Embryonic facial prominence (tissue), 1 donor: ENCODE results near the gene ICAM5.

Experiments used
- DNase-seq: peaks from one replicate; pipeline ENCODE4 v3.0.0-alpha.2; 2016; ENCODE audit errors: extremely low spot score

ICAM5 gene

DNA sequence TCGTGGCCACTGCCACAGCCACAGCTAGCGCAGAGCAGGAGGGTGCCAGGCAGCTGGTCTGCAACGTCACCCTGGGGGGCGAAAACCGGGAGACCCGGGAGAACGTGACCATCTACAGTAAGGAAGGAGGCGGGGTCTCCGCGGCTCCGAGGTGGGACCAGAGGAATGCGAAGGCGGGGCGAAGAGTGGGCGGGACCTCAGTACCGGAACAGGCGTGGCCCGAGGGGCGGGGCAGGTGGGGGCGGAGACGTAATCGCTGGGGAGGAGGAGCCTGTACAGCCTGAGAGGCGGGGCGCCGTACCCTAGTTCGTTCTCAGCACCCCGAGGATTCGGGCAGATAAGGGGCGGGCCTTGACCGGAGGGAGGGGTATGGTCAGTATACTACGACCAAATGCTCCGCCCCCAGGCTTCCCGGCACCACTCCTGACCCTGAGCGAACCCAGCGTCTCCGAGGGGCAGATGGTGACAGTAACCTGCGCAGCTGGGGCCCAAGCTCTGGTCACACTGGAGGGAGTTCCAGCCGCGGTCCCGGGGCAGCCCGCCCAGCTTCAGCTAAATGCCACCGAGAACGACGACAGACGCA, 2.5 kb downstream of the ICAM5 start:
- no peak for DNase-seq

GRCh38 chr19:10292789-10293636, 3.3 kb downstream of the ICAM5 start:
- no peak for DNase-seq

DNA sequence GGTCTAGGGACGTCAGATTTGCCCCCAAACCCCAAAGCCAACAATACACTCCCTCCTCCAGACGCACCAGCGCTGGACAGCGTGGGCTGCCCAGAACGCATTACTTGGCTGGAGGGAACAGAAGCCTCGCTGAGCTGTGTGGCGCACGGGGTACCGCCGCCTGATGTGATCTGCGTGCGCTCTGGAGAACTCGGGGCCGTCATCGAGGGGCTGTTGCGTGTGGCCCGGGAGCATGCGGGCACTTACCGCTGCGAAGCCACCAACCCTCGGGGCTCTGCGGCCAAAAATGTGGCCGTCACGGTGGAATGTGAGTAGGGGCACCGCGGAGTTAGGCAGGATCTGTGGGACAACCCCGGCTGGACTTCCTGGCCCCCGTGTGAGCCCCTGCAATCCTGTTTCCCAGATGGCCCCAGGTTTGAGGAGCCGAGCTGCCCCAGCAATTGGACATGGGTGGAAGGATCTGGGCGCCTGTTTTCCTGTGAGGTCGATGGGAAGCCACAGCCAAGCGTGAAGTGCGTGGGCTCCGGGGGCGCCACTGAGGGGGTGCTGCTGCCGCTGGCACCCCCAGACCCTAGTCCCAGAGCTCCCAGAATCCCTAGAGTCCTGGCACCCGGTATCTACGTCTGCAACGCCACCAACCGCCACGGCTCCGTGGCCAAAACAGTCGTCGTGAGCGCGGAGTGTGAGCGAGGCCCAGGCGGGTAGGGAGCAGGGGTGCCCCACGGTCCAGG, 4.0 kb downstream of the ICAM5 start:
- no peak for DNase-seq

GRCh38 chr19:10294368-10294697, 4.6 kb downstream of the ICAM5 start:
- DNase-seq, result no peak

GRCh38 chr19:10295305-10295846, 5.6 kb downstream of the ICAM5 start:
- DNase-seq, result no peak

DNA sequence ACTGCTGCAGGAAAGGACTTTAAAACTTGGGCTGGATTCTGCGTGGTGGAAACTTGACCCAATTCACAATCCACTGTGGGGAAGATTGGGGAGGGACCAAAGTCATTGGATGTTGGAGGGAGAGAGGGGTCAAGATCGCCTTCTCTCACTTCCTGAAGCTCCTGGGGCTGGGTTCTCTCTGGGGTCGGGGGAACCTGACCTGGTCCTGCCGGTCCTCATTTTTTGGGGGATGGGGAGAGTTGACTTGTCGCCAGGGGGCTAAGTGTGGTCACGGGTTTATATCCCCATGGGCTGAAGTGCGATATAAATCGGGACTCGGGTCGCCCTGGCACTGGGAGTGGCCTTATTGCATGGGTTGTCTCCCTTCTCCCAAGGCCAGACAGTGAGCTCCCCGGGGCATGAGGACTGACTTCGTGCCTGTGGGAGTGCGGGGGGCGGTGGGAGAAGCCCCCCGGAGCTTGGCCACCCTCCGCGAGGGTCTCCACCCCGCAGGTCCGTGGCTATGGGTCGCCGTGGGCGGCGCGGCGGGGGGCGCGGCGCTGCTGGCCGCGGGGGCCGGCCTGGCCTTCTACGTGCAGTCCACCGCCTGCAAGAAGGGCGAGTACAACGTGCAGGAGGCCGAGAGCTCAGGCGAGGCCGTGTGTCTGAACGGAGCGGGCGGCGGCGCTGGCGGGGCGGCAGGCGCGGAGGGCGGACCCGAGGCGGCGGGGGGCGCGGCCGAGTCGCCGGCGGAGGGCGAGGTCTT, 6.3 kb downstream of the ICAM5 start:
- no peak for DNase-seq

DNA sequence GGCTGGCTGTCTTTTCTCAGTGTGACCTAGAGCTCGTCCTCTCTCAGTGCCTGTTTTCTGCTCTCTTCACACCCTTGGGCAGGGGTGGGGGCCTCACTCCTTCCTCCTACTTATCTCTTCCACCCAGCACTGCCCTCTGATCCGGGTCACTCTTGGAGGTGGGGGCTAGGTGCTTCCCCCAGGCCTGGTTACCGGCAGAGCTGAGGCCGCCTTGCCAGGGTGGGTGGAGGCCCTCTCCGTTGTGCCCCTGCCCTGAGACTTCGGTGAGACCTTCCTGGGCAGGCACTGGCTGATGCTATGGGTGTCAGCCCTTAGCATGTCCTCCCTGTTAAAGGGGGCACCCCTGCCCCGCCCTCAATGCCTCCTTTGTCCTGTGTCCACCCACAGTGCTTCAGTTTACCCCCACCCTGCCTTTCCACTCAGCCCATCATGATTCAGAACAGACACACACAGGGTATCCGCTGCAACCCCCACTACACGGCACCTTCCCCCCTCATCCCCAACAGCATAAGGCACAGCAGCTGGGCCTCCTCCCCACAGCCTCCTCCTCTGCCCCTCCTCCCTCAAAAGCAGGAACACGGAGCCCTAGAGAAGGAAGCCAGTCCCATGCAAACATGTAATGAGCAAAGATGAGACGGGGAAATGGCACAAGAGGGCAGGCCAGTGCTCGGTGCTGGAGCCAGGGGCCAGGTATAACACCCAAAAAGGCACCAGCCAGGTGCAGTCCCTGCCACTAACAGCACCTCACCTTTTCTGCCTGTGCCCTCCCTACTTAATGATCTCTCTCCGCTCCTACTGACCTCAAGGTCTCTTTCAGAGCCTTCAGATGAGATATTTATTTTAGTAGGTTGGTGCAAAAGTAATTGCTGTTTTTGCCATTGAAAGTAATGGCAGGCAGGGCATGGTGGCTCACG, 10.1 kb downstream of the ICAM5 start:
- no peak for DNase-seq

DNA sequence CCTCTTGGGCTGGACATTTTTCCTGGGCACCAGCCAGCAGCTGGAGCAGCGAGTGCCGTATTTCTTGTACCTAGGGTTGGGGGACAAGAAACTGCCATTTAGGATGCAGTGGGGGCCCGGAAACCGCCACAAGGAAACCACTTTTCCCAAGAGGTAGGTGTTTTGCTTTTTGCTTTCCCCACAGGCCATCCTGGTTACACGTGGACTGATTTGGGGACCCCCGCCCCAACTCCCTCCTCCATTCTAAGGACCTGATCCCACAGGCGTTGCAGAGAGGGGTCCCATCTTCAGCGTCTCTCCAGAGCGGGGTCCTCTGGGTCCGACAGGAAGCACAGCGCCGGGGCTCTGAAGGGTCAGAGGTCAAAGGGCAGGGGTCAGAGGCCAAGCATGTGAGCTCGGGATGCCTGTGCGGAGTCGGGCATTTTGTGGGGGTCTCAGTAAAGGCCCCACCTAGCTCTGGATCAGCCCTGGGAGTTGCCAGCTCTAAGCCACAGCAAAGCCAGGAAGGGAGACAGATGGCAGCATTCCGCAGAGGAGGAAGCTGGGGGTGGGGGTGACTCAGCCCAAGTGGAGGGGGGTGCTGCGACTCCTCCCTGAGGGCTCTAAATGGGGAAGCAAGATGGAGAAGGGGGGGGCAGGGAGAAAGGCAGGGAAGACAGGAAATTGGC, 15.5 kb downstream of the ICAM5 start:
- DNase-seq, result no peak

DNA sequence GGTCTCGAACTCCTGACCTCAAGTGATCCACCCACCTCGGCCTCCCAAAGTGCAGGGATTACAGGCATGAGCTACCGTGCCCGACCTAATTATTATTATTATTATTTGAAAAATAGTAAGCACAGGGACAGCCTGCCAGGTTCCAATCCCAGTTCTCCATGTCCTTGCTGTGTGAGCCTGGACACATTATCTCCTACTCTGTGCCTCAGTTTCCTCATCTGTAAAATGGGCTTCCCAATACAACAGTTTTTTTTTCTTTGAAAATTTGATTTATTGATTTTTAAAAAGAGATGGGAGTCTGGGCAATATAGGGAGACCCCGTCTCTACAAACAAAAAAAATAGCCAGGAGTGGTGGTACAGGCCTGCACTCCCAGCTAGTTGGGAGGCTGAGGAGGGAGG, 16.6 kb downstream of the ICAM5 start:
- no peak for DNase-seq

- no peak for DNase-seq
These were observed 19.7 kb downstream of the ICAM5 start, which contains the start of gene ZGLP1 for GRCh38 chr19:10309423-10309822. TSS of gene ZGLP1 (minus strand) at chr19:10309815.

DNA sequence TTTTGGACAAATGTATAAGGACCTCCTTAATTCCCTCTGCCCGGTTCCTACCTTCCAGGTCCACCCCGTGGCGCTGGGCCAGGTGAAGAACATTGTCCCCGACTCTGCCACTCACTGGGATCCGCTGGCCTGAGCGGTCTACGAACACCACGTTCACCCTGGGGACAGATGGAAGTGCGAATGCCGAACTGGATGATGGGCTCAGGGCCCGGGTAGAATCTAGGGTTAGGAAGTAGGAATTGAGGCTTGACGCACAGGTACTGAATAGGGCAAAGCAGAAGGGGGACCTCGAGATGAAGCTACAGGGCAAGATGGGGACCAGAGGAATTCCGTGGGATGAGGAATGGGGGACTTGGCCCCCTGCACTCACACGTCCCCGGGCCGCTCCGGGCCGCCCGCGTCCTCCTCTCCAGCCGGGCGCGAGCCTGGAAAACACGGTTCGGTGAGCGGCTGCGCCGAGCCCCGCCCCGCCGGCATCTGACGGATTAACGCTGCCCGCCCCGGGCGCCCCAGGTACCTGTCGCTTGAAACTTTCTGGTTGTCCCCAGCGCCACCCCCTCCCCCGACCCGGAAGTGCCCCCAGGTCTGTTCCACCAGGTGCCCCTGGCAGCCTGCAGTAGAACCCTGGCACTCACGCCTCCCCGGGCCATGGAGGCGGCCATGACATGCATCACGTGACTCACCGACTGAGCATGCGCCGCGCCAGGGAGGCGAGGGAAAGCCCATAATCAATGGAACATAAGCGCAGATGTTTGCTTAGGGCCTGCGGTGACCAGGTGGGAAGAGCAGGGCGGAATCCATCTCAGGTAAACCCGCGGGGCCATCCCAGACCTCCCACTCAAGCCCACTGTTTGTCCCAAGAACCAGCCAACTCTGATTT, 25.8 kb downstream of the ICAM5 start, which contains the start of gene FDX2:
TSS of gene FDX2 (minus strand) at position 681 of the 880 bp plus-strand sequence. CDS start at position 662, 19 bp downstream.
- no peak for DNase-seq

- no peak for DNase-seq
These were observed 26.7 kb downstream of the ICAM5 start for GRCh38 chr19:10316229-10317044.

DNA sequence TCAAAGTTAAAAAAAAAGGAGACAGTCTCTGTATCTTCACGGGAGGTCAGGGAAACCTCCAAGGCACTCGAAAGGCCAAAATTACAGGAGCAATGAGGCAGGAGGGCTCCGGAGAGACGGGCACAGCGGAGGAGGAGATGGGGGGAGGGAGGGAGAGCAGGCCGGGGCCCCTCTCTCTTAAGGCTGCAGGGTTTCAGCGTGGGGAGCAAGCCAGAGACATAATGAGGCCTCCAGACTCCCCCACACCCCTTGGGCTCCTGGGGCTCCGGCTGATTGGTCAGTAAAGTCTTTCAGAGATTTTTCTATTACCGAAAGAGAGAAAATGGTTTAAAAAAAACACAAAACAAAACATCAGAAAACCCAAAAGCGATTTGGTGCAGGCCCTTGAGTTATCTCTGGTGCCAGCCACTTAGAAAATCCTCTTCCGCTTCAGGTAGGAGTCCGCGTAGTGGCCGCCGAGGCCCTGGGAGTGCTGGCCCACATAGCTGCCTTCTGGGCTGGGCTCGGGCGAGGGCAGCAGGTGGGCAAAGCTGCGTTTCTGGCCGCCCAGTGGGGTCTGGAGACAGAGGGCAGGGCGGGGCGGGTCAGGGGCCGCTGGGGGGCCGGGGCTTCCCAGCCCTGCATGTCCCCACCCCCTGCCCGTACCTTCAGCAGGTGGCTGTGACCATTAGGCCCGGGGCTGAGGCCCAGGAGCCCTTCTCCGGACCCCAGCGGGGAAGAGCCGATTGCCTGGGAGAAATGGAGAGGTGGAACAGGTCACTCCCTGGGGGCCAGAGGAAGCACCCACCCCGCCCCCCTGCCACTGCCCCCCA, 27.5 kb downstream of the ICAM5 start:
- no peak for DNase-seq

GRCh38 chr19:10317857-10318462, 28.2 kb downstream of the ICAM5 start:
- no peak for DNase-seq

DNA sequence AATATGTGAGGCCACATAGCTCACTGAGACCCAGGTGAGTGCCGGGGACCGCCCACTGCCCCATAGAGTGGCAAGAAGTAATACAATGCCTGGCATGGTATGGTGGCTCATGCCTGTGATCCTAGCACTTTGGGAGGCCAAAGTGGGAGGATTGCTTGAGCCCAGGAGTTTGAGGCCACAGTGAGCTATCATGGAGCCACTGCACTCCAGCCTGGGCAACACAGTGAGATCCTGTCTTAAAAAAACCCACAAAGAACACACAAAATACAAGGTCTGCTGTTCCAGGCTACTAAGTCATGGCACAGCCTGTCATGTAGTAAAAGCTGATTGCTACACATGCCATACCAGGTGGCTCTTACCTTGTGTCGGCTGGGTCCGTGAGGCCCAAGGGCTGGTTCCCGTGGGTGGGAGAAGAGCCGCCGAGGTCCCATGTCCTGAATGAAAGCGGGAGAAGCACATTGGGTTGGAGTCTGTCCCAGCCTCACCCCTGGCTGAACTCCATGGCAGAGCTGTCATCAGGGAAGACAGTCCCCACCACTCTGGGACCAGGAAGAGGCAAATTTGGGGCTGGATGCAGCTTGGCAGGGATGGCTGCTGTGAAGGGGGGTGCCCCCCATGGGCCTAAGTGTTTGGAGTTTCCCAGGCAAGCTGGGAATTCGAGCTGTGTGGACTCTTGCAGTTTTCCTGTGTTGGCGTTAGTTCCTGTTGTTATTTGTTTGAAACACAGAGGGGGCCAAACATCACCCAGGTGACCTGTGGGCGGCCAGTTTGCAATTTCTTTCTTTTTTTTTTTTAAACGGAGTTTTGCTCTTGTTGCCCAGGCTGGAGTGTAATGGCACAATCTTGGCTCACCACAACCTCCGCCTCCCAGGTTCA, 29.3 kb downstream of the ICAM5 start:
- no peak for DNase-seq
